GM18858 (cell line): Measurements from ENCODE around the gene GEMIN5.

ENCODE experiments used
- ATAC-seq: cut with Tn5 transposase; IDR thresholded peaks from one replicate; pipeline ENCODE4 v1.9.1; 2021; ENCODE audit not compliant: unreplicated experiment

The GEMIN5 gene

GRCh38 chr5:154895606-154896561 is 42.1 kb downstream of the GEMIN5 start:
- no peak for ATAC-seq

- ATAC-seq: no peak
Observed at GRCh38 chr5:154893381-154893780, 44.6 kb downstream of the GEMIN5 start.

- ATAC-seq: no peak
Observed at GRCh38 chr5:154892369-154892771, 45.6 kb downstream of the GEMIN5 start.

GRCh38 chr5:154885439-154885838 is 52.6 kb downstream of the GEMIN5 start:
- no peak for ATAC-seq

- ATAC-seq: no peak
Observed at GRCh38 chr5:154884424-154884823, 53.6 kb downstream of the GEMIN5 start.

- no peak for ATAC-seq
Observed at GRCh38 chr5:154881986-154882385, 56.0 kb downstream of the GEMIN5 start.

GRCh38 chr5:154878642-154879335 is 59.2 kb downstream of the GEMIN5 start:
- ATAC-seq: no peak

- ATAC-seq: no peak
Observed at GRCh38 chr5:154873791-154874331, 64.2 kb downstream of the GEMIN5 start.

GRCh38 chr5:154871734-154872133 is 66.3 kb downstream of the GEMIN5 start:
- ATAC-seq: no peak

- no peak for ATAC-seq
Observed at GRCh38 chr5:154868702-154869101, 69.3 kb downstream of the GEMIN5 start.

- no peak for ATAC-seq
Observed at GRCh38 chr5:154866841-154867240, 71.2 kb downstream of the GEMIN5 start.

GRCh38 chr5:154865466-154866184 is 72.4 kb downstream of the GEMIN5 start:
- no peak for ATAC-seq

- ATAC-seq: no peak
Observed at GRCh38 chr5:154863291-154864080, 74.5 kb downstream of the GEMIN5 start.

- no peak for ATAC-seq
Observed at GRCh38 chr5:154862766-154863165, 75.2 kb downstream of the GEMIN5 start.

- ATAC-seq: no peak
Observed at GRCh38 chr5:154861946-154862345, 76.1 kb downstream of the GEMIN5 start.

- ATAC-seq: no peak
Observed at GRCh38 chr5:154860765-154861164, 77.2 kb downstream of the GEMIN5 start.

GRCh38 chr5:154860123-154860522 is 77.9 kb downstream of the GEMIN5 start:
- no peak for ATAC-seq

GRCh38 chr5:154858972-154859871 is 78.8 kb downstream of the GEMIN5 start:
- no peak for ATAC-seq

- ATAC-seq: peak; percentile 55
Observed at GRCh38 chr5:154858297-154858971, 79.6 kb downstream of the GEMIN5 start, which contains the start of gene CNOT8. CNOT8 (plus strand) TSS chr5:154858627; CDS start chr5:154863279, 4,652 bp downstream.
